ENCODE results near the gene VSX1.

VSX1 gene

GRCh38 chr20:25046736-25047666, 34.9 kb downstream of the VSX1 start:
- in situ Hi-C loops (cut with MboI; ENCODE audit: low pct_unique_long_range_greater_than_20kb, low sequenced_read_pairs, unreplicated experiment), result no loop called here

GRCh38 chr20:25046181-25046641, 35.7 kb downstream of the VSX1 start:
- TF ChIP-seq CTCF (IDR thresholded peaks at IDR 0.05; ENCODE audit: extremely low read depth, insufficient read depth, missing control alignments), result no peak
- DNase-seq (ENCODE audit: low spot score), result no peak
- in situ Hi-C loops (cut with MboI; ENCODE audit: low pct_unique_long_range_greater_than_20kb, low sequenced_read_pairs, unreplicated experiment), result no loop called here

More at GRCh38 chr20:25046736-25047666, 34.9 kb downstream of the VSX1 start:
- DNase-seq (ENCODE audit: low spot score), result no peak
- TF ChIP-seq CTCF (IDR thresholded peaks at IDR 0.05; ENCODE audit: extremely low read depth, insufficient read depth, missing control alignments), result no peak

- in situ Hi-C loops (cut with MboI; ENCODE audit: low pct_unique_long_range_greater_than_20kb, low sequenced_read_pairs, unreplicated experiment), result no loop called here
- TF ChIP-seq CTCF (IDR thresholded peaks at IDR 0.05; ENCODE audit: extremely low read depth, insufficient read depth, missing control alignments), result no peak
- no peak for DNase-seq (ENCODE audit: low spot score)
These were observed 36.6 kb downstream of the VSX1 start for GRCh38 chr20:25045343-25045712.

GRCh38 chr20:25044660-25045342, 37.1 kb downstream of the VSX1 start:
- in situ Hi-C loops (cut with MboI; ENCODE audit: low pct_unique_long_range_greater_than_20kb, low sequenced_read_pairs, unreplicated experiment), result no loop called here

GRCh38 chr20:25044261-25044560, 37.7 kb downstream of the VSX1 start:
- TF ChIP-seq CTCF (IDR thresholded peaks at IDR 0.05; ENCODE audit: extremely low read depth, insufficient read depth, missing control alignments), result no peak
- no peak for DNase-seq (ENCODE audit: low spot score)
- in situ Hi-C loops (cut with MboI; ENCODE audit: low pct_unique_long_range_greater_than_20kb, low sequenced_read_pairs, unreplicated experiment), result no loop called here

More at GRCh38 chr20:25044660-25045342, 37.1 kb downstream of the VSX1 start:
- no peak for TF ChIP-seq CTCF (IDR thresholded peaks at IDR 0.05; ENCODE audit: extremely low read depth, insufficient read depth, missing control alignments)
- no peak for DNase-seq (ENCODE audit: low spot score)

GRCh38 chr20:25043499-25044260, 38.3 kb downstream of the VSX1 start:
- TF ChIP-seq CTCF (IDR thresholded peaks at IDR 0.05; ENCODE audit: extremely low read depth, insufficient read depth, missing control alignments), result no peak
- DNase-seq (ENCODE audit: low spot score), result no peak
- in situ Hi-C loops (cut with MboI; ENCODE audit: low pct_unique_long_range_greater_than_20kb, low sequenced_read_pairs, unreplicated experiment), result no loop called here
